ENCODE results near the gene TCERG1L. TPM values are rescaled to one million over a fixed set of nuclear protein-coding genes. Genes with fewer than 3 reads are reported as not detected.

The TCERG1L gene
- total RNA-seq, 6 experiments from 2014 or later: not detected

DNA sequence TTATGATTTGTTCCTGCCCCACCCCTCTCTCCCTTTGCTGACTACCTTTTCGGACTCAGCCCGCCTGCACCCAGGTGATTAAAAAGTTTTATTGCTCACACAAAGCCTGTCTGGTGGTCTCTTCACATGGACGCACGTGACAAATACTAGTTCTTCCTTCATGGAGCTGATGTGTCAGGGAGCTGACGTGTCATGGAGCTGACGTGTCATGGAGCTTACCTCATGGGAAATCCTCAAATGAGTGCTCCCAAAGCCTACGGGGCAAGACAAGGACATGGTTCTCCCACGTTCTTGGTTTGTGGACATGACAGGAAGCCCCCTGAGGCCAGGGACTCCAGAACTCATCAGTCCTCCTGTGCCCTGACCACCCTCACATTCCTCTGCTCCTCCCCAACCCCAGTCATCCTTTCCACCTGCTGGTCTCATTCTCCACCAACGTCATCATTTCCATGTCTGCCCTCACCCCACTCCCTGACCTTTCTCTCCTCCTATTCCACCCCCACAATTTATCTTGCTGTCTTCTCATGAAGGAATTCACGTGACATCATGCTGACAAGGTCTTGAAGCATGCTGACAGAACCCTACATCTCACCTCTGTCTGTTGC lies 261.3 kb downstream of the TCERG1L start:
- no peak for ATAC-seq
- Histone ChIP-seq H3K27me3 (no peaks in the 10 kb centered on the region), H3K36me3 (no peaks in the 10 kb centered on the region), H3K4me1 (no peaks in the 10 kb centered on the region), H3K9me3 (no peaks in the 10 kb centered on the region), H3K27ac (no peak overlapping the region), H3K4me3 (no peak overlapping the region)
- TF ChIP-seq, protein P1, sequence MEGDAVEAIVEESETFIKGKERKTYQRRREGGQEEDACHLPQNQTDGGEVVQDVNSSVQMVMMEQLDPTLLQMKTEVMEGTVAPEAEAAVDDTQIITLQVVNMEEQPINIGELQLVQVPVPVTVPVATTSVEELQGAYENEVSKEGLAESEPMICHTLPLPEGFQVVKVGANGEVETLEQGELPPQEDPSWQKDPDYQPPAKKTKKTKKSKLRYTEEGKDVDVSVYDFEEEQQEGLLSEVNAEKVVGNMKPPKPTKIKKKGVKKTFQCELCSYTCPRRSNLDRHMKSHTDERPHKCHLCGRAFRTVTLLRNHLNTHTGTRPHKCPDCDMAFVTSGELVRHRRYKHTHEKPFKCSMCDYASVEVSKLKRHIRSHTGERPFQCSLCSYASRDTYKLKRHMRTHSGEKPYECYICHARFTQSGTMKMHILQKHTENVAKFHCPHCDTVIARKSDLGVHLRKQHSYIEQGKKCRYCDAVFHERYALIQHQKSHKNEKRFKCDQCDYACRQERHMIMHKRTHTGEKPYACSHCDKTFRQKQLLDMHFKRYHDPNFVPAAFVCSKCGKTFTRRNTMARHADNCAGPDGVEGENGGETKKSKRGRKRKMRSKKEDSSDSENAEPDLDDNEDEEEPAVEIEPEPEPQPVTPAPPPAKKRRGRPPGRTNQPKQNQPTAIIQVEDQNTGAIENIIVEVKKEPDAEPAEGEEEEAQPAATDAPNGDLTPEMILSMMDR (IDR thresholded peaks at IDR 0.05): no peak
- TF ChIP-seq POLR2A (IDR thresholded peaks at IDR 0.05): no peak
- intact Hi-C loops (cut with DNase I): no loop called here
- no peak for DNase-seq
- 55% methylated on average over 8 of the region's 10 CpGs for WGBS (ENCODE audit: insufficient coverage, low coverage, low lambda C conversion rate, missing lambda C conversion rate)

DNA sequence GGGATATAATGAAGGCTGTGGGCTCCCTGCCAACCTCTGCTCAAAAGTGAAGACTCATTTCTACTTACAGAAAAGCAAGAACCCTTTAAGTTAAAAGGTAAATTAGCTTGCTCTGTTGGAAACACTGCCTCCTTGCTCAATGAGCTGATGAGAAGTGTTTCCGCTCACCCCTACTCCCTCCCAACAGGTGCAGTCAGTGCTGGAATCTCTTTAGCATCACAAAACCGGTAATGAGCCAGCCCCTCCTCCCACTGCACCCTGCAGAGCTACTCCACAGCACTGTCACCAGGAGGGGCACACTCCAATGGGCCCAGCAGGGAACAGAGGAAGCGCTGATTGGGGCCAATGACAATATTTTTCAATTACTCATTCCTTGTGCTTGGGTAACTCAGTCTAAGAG lies 262.5 kb downstream of the TCERG1L start:
- Histone ChIP-seq H3K27me3 (no peaks in the 10 kb centered on the region), H3K4me3 (no peak overlapping the region), H3K4me1 (no peaks in the 10 kb centered on the region), H3K27ac (no peak overlapping the region), H3K36me3 (no peaks in the 10 kb centered on the region), H3K9me3 (no peaks in the 10 kb centered on the region)
- intact Hi-C loops (cut with DNase I): no loop called here
- DNase-seq (no peak), ATAC-seq (no peak)
- WGBS (ENCODE audit: insufficient coverage, low coverage, low lambda C conversion rate, missing lambda C conversion rate): 33% methylated on average over 3 of the region's 3 CpGs
- no peak for TF ChIP-seq POLR2A (IDR thresholded peaks at IDR 0.05)

DNA sequence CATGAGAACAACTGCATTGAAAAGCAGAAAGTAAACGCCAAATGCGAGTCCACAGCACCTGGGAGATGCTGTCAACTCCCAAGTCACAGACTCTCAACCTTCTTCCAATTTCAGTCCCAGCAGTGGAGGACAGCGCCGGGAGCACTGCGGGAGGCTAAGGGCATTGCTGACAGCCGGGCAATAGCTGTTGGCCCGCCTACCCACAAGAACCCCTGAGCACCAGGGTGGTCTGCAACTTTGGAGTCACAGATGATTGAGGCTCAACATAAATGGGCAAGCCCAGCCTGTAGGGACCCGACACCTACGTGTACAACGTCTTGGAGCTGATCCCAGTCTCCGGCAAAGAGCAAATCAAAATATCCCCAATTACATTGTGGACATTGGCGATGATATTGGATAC lies 262.9 kb downstream of the TCERG1L start:
- no peak for DNase-seq
- no peak for ATAC-seq
- 34% methylated on average over 6 of the region's 12 CpGs for WGBS (ENCODE audit: insufficient coverage, low coverage, low lambda C conversion rate, missing lambda C conversion rate)
- H3K36me3 ChIP-seq: no peaks in the 10 kb centered on the region
- no peak overlapping the region for H3K27ac ChIP-seq
- no peak for TF ChIP-seq POLR2A (IDR thresholded peaks at IDR 0.05)
- TF ChIP-seq, protein P1 (IDR thresholded peaks at IDR 0.05): no peak
- H3K9me3 ChIP-seq: no peaks in the 10 kb centered on the region
- no peaks in the 10 kb centered on the region for H3K27me3 ChIP-seq
- intact Hi-C loops (cut with DNase I): no loop called here
- H3K4me3 ChIP-seq: no peak overlapping the region
- H3K4me1 ChIP-seq: no peaks in the 10 kb centered on the region

DNA sequence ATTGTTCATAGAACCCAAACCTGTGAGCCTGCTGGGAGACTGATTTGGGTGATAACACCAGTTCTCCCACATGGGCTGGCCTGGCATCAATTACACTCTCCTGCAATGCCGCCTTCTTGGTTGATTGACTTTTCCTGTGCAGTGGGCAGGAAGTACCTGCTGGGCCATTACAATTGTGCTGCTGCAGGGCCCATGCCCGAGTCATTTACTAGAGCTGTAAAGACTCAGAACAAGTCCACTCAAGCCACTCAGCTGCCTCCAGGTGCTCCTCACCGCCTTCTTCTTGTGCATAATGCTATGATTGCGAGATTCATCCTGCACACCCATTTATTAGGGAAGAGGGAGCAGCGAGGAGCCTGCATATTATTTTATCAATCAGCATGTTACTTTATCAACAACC lies 264.0 kb downstream of the TCERG1L start:
- H3K36me3 ChIP-seq: no peaks in the 10 kb centered on the region
- no peaks in the 10 kb centered on the region for H3K4me1 ChIP-seq
- ATAC-seq (no peak), DNase-seq (no peak)
- H3K9me3 ChIP-seq: no peaks in the 10 kb centered on the region
- no peak overlapping the region for H3K27ac ChIP-seq
- 43% methylated on average over 5 of the region's 5 CpGs for WGBS (ENCODE audit: insufficient coverage, low coverage, low lambda C conversion rate, missing lambda C conversion rate)
- no peaks in the 10 kb centered on the region for H3K27me3 ChIP-seq
- no peak overlapping the region for H3K4me3 ChIP-seq
- intact Hi-C loops (cut with DNase I): no loop called here
- TF ChIP-seq, protein P1 (IDR thresholded peaks at IDR 0.05): no peak
- TF ChIP-seq POLR2A (IDR thresholded peaks at IDR 0.05): no peak

DNA sequence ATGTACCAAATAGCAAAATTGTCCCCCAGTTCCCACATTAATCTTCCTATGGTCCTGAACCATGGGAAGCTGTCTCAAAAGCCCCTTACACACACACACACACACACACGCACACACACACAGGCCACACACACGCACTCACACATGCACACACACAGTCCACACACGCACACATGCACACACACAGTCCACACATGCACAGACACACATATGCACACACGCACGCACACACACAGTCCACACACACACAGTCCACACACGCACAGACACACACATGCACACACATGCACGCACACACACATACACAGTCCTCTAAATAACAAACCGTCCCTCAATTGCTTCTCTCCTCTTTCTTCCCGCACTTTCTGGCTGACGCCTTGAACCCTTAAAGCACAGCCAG lies 265.3 kb downstream of the TCERG1L start:
- 57% methylated on average over 8 of the region's 10 CpGs for WGBS (ENCODE audit: insufficient coverage, low coverage, low lambda C conversion rate, missing lambda C conversion rate)
- intact Hi-C loops (cut with DNase I): no loop called here
- no peaks in the 10 kb centered on the region for H3K27me3 ChIP-seq

More for the DNA sequence above, 265.3 kb downstream of the TCERG1L start:
- no peak overlapping the region for H3K4me3 ChIP-seq
- no peaks in the 10 kb centered on the region for H3K9me3 ChIP-seq
- no peak overlapping the region for H3K27ac ChIP-seq
- no peaks in the 10 kb centered on the region for H3K4me1 ChIP-seq
- DNase-seq (no peak), ATAC-seq (no peak)
- H3K36me3 ChIP-seq: no peaks in the 10 kb centered on the region
- no peak for TF ChIP-seq POLR2A (IDR thresholded peaks at IDR 0.05)
- TF ChIP-seq, protein P1 (IDR thresholded peaks at IDR 0.05): no peak
